ENCODE data around the gene HP1BP3. TPM values are rescaled to one million over a fixed set of nuclear protein-coding genes. Genes with fewer than 3 reads are reported as not detected.

Gene HP1BP3
- total and polyA plus RNA-seq, 2 experiments from 2014 or later = 118 to 171 TPM

DNA sequence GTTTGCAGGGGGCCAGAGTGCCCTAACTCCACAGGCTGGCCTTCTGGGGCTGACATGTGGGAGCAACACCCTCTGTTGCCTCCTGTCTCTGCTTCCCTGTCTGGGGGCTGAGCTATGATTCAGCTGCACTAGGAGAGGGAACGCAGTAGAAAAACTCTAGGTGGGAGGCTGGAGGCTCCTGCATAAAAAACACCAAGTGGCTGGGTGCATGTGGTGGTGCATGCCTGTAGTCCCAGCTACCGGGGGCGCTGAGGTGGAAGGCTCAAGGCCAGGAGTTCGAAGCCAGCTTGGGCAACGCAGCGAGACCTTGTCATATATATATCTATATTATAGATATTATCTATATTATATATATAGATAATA, 74.9 kb downstream of the HP1BP3 start:
- TF ChIP-seq EZH2phosphoT487 (IDR thresholded peaks at IDR 0.05; ENCODE audit: low read depth, severe bottlenecking, unreplicated experiment) (no peak), EZH2 (IDR thresholded peaks at IDR 0.05; ENCODE audit: borderline replicate concordance) (no peak)
- TF ChIP-seq, protein P1, sequence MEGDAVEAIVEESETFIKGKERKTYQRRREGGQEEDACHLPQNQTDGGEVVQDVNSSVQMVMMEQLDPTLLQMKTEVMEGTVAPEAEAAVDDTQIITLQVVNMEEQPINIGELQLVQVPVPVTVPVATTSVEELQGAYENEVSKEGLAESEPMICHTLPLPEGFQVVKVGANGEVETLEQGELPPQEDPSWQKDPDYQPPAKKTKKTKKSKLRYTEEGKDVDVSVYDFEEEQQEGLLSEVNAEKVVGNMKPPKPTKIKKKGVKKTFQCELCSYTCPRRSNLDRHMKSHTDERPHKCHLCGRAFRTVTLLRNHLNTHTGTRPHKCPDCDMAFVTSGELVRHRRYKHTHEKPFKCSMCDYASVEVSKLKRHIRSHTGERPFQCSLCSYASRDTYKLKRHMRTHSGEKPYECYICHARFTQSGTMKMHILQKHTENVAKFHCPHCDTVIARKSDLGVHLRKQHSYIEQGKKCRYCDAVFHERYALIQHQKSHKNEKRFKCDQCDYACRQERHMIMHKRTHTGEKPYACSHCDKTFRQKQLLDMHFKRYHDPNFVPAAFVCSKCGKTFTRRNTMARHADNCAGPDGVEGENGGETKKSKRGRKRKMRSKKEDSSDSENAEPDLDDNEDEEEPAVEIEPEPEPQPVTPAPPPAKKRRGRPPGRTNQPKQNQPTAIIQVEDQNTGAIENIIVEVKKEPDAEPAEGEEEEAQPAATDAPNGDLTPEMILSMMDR (IDR thresholded peaks at IDR 0.05; ENCODE audit: poor library complexity) = no peak
- no peak overlapping the region for H3K4me3 ChIP-seq
- H3K9me2 ChIP-seq (replicated peaks; ENCODE audit: insufficient read depth) = no peaks in the 10 kb centered on the region
- WGBS (ENCODE audit: low lambda C conversion rate, missing lambda C conversion rate) = 98% methylated on average over 6 of the region's 6 CpGs
- H3K27ac ChIP-seq = no peak overlapping the region
- no peaks in the 10 kb centered on the region for H3K9me3 ChIP-seq (ENCODE audit: low read depth)
- H3K4me1 ChIP-seq (ENCODE audit: insufficient read depth) = no peaks in the 10 kb centered on the region
- no peaks in the 10 kb centered on the region for H3K79me2 ChIP-seq
- H3K36me3 ChIP-seq (replicated peaks; ENCODE audit: insufficient read depth, low read depth) = no peaks in the 10 kb centered on the region
- H4K20me1 ChIP-seq (ENCODE audit: insufficient read depth, poor library complexity, severe bottlenecking) = no peaks in the 10 kb centered on the region
- peaks cover 3% of the 10 kb centered on the region for H3K27me3 ChIP-seq
- no peak for DNase-seq (ENCODE audit: low spot score)
- no peak overlapping the region for H2AFZ ChIP-seq
- no peak overlapping the region for H3K4me2 ChIP-seq

DNA sequence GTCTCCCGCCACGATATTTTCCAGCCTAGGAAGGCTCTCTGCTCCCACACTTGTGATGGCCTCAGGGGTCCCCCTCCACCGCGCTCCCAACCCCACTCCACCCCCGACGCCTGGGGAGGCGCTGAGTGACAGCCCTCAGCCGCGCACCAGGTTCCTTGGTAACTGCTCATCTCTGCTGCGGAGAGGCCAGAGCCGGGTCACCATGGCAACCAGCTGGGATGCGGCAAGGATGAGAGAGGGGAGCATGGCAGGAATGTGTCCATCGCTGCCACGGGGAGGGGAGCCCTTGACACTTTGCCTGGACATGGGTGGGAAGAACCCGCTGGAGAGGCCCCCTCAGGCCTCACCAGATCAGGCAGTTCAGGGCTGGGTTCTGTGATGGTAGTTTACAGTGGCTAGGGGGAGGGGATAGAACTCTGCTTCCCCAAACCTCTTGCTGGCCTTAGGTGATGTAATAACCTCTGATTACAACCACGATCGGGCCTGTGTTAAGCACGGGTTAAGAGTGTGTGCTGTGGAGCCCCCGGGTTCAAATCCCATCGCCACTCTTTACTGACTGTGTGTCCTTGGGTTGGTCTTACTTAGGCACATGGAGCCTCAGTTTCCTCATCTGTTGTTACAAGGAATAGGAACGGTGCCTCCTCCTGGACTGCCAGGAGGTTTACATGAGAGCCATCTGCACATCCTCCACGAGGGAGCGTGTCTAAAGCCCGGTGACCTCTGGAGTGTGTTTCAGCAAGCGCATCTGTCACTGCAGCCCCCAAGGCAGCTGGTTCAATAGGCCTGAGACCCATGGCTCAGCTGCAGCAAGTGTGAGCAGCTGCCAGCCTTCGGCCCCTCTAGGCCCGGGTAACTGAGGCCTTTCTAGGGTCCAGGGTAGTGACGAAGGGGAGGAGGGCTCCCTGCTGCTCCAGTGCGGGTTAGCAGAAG, 75.6 kb downstream of the HP1BP3 start:
- Histone ChIP-seq H3K36me3 (replicated peaks; ENCODE audit: insufficient read depth, low read depth) (no peaks in the 10 kb centered on the region), H2AFZ (no peak overlapping the region), H3K27ac (no peak overlapping the region), H3K27me3 (peaks cover 2% of the 10 kb centered on the region), H3K4me1 (ENCODE audit: insufficient read depth) (no peaks in the 10 kb centered on the region), H3K9me3 (ENCODE audit: low read depth) (no peaks in the 10 kb centered on the region), H4K20me1 (ENCODE audit: insufficient read depth, poor library complexity, severe bottlenecking) (no peaks in the 10 kb centered on the region), H3K9me2 (replicated peaks; ENCODE audit: insufficient read depth) (no peaks in the 10 kb centered on the region), H3K4me3 (no peak overlapping the region), H3K79me2 (no peaks in the 10 kb centered on the region), H3K4me2 (no peak overlapping the region)
- no peak for TF ChIP-seq EZH2phosphoT487 (IDR thresholded peaks at IDR 0.05; ENCODE audit: low read depth, severe bottlenecking, unreplicated experiment)
- no peak for TF ChIP-seq EZH2 (IDR thresholded peaks at IDR 0.05; ENCODE audit: borderline replicate concordance)
- TF ChIP-seq, protein P1 (IDR thresholded peaks at IDR 0.05; ENCODE audit: poor library complexity) = no peak
- WGBS (ENCODE audit: low lambda C conversion rate, missing lambda C conversion rate) = 88% methylated on average over 27 of the region's 29 CpGs
- DNase-seq (ENCODE audit: low spot score) = no peak

DNA sequence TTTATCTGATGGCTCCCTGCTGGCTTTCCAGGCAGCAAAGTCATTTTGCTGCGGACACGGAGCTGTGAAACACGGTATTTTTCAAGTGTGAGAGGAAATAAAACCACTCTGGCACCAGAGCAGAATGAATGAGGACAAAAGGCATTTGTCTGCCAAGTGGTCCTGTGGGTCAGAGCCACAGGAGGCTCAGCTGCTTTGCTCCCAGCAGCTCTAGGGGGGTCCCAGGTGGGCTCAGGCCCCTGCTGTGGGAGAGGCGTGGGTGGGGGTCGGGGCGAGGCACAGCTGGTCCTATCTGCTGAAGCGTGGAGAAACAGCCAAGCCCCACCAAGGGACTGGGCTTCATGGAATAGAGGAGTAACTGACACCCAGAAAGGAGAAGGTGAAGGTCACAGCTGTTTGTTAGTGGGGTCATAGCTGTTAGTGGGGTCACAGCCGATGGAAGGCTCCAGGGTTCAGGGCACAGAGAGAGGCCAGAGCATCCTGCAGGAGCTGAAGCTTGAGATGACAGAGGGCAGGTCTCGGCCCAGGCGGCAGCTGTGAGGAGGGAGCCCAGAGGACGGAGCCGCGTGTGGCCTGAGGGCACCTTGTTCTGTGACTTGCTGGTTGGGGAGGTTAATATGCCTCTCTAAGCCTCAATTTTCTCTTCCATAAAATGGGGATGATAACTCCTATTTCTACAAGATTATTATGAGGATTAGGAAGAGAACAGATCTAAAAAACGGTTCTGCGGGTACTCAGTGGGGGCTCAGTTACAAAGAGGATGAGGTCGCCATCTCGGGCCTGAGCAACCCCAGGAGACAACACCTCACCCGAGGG, 76.4 kb downstream of the HP1BP3 start:
- WGBS (ENCODE audit: low lambda C conversion rate, missing lambda C conversion rate) = 84% methylated on average over 18 of the region's 18 CpGs
- DNase-seq (ENCODE audit: low spot score) = no peak

More for the DNA sequence above, 76.4 kb downstream of the HP1BP3 start:
- Histone ChIP-seq H3K27ac (no peak overlapping the region), H3K4me3 (no peak overlapping the region), H4K20me1 (ENCODE audit: insufficient read depth, poor library complexity, severe bottlenecking) (no peaks in the 10 kb centered on the region), H2AFZ (no peak overlapping the region), H3K36me3 (replicated peaks; ENCODE audit: insufficient read depth, low read depth) (no peaks in the 10 kb centered on the region), H3K27me3 (no peaks in the 10 kb centered on the region), H3K9me3 (ENCODE audit: low read depth) (no peaks in the 10 kb centered on the region), H3K4me1 (ENCODE audit: insufficient read depth) (no peaks in the 10 kb centered on the region), H3K79me2 (no peaks in the 10 kb centered on the region), H3K9me2 (replicated peaks; ENCODE audit: insufficient read depth) (no peaks in the 10 kb centered on the region), H3K4me2 (no peak overlapping the region)
- TF ChIP-seq, protein P1 (IDR thresholded peaks at IDR 0.05; ENCODE audit: poor library complexity) = no peak
- TF ChIP-seq EZH2phosphoT487 (IDR thresholded peaks at IDR 0.05; ENCODE audit: low read depth, severe bottlenecking, unreplicated experiment) (no peak), EZH2 (IDR thresholded peaks at IDR 0.05; ENCODE audit: borderline replicate concordance) (no peak)

All from hepatocyte (in vitro differentiated cells).